Transverse colon (tissue), 4 donors: ENCODE data around the gene AKT3.

Experiments
- CTCF ChIP-seq, 5 experiments: fragments of 200-600 bp in 3 of 5; fragments of 450-650 bp in 2 of 5; sonication (generic) in 3 of 5; IDR thresholded peaks; 1 replicate in 2 of 5; 2 replicates in 3 of 5; pipeline ENCODE4 v1.5.1; 2016 to 2017; ENCODE audit warnings: antibody characterized with exemption in 5 of 5, inconsistent platforms in 3 of 5, mild to moderate bottlenecking in 2 of 5, moderate library complexity in 1 of 5
- EP300 ChIP-seq: sonication (generic); formaldehyde crosslinking; IDR thresholded peaks from one replicate; pipeline ENCODE4 v1.6.1; 2017; ENCODE audit warnings: antibody characterized with exemption, low read depth
- POLR2A ChIP-seq: fragments of 450-650 bp; IDR thresholded peaks from one replicate; pipeline ENCODE4 v1.6.1; 2016; ENCODE audit warnings: antibody characterized with exemption, mild to moderate bottlenecking, moderate library complexity
- POLR2AphosphoS5 ChIP-seq, 3 donors: sonication (generic); formaldehyde crosslinking; IDR thresholded peaks; one replicate each; pipeline ENCODE4 v1.6.1; 2016; ENCODE audit warnings: antibody characterized with exemption in 3 of 3

- TF ChIP-seq CTCF (IDR thresholded peaks at IDR 0.05): no peak
- no peak for TF ChIP-seq POLR2A
- TF ChIP-seq EP300: no peak
- no peak for TF ChIP-seq POLR2AphosphoS5 (IDR thresholded peaks at IDR 0.05)
Observed at GRCh38 chr1:243473227-243474135, 376.6 kb downstream of the AKT3 start.
